HCT116 (cell line): Measurements from ENCODE around the gene AAR2. TPM values are rescaled to one million over a fixed set of nuclear protein-coding genes. Genes with fewer than 3 reads are reported as not detected.

Experiments
- ATAC-seq: fragments of 200-7000 bp; cut with Tn5 transposase; 2 replicates; pipeline ENCODE4 v1.9.1; 2020; ENCODE audit warnings: mild to moderate bottlenecking, moderate library complexity
- BruUV-seq: library from RNA; stranded (reverse); fragments of 400-500 nt; replicated peaks from 2 replicates; lab custom pipeline; 2021; lab: Mats Ljungman, UMichigan
- CTCF ChIA-PET: fragments of 300-600 bp; sonication (Branson Sonifier 250); formaldehyde crosslinking; loops from one replicate; lab custom pipeline; 2021; ENCODE audit warnings: antibody characterized with exemption; lab: Charles Lee
- POLR2A ChIA-PET: fragments of 300-600, 350-600 bp; sonication (Branson Sonifier 250); formaldehyde crosslinking; loops from one replicate; lab custom pipeline; 2021; ENCODE audit warnings: antibody characterized with exemption; lab: Charles Lee
- RAD21 ChIA-PET, 2 experiments: fragments of 300-600 bp; sonication (Branson Sonifier 250); formaldehyde crosslinking; loops; one replicate each; lab custom pipeline; 2023; ENCODE audit warnings: low total read pairs in 2 of 2; ENCODE audit not compliant: uncharacterized antibody in 2 of 2, unreplicated experiment in 2 of 2, low non-redundant PET in 1 of 2; lab: Charles Lee
- DNase-seq: peaks from one replicate; pipeline ENCODE4 v3.0.0-alpha.2; 2010; ENCODE audit warnings: low read depth, low spot score
- H2AFZ ChIP-seq: fragments of 200-600 bp; shearing (Covaris generic), sonication (generic); 2 replicates; pipeline ENCODE4 v1.6.1; 2017; ENCODE audit warnings: low read depth, mixed run types, mixed read lengths, antibody characterized with exemption, low read length; ENCODE audit not compliant: poor library complexity, severe bottlenecking
- H3K27ac ChIP-seq: 2 replicates; pipeline ENCODE4 v1.5.1; 2012; ENCODE audit warnings: low read depth, low read length
- H3K27me3 ChIP-seq: fragments of 200-600 bp; sonication (generic); 2 replicates; pipeline ENCODE4 v1.6.1; 2016; ENCODE audit warnings: mixed run types, low read length, mixed read lengths; ENCODE audit not compliant: insufficient read depth
- H3K36me3 ChIP-seq, 2 experiments: fragments of 200-500 bp in 1 of 2; fragments of 200-600 bp in 1 of 2; sonication (Bioruptor generic) in 1 of 2; sonication (generic) in 1 of 2; 2 replicates each; pipeline versions ENCODE4 v1.5.1 to v1.6.1; 2014 to 2016; ENCODE audit warnings: low read length in 2 of 2, inconsistent platforms in 1 of 2, mixed read lengths in 1 of 2, mixed run types in 1 of 2; ENCODE audit not compliant: insufficient read depth in 2 of 2, control insufficient read depth in 1 of 2
- H3K4me1 ChIP-seq, 2 experiments: fragments of 200-600 bp in 1 of 2; sonication (generic) in 1 of 2; 2 replicates each; pipeline versions ENCODE4 v1.5.1 to v1.6.1; 2012 to 2017; ENCODE audit warnings: low read length in 2 of 2, inconsistent platforms in 1 of 2, mild to moderate bottlenecking in 1 of 2, mixed read lengths in 1 of 2, mixed run types in 1 of 2, moderate library complexity in 1 of 2; ENCODE audit not compliant: insufficient read depth in 2 of 2, control insufficient read depth in 1 of 2
- H3K4me2 ChIP-seq: fragments of 200-600 bp; sonication (generic); 2 replicates; pipeline ENCODE4 v1.6.1; 2017; ENCODE audit warnings: mixed run types, low read length, mixed read lengths
- H3K4me3 ChIP-seq, 2 experiments: fragments of 200-600 bp in 1 of 2; sonication (generic) in 1 of 2; replicated peaks in 1 of 2; 2 replicates each; pipeline ENCODE4 v1.5.1; 2011 to 2016; ENCODE audit warnings: low read length in 2 of 2, control low read depth in 1 of 2, low read depth in 1 of 2, mild to moderate bottlenecking in 1 of 2, mixed read lengths in 1 of 2, mixed run types in 1 of 2
- H3K79me2 ChIP-seq: fragments of 200-600 bp; sonication (generic); 2 replicates; pipeline ENCODE4 v1.6.1; 2017; ENCODE audit warnings: mild to moderate bottlenecking, mixed run types, low read length, moderate library complexity, mixed read lengths; ENCODE audit not compliant: insufficient read depth
- H3K9ac ChIP-seq: fragments of 200-600 bp; sonication (generic); 2 replicates; pipeline ENCODE4 v1.6.1; 2016; ENCODE audit warnings: low read length, mixed read lengths
- H3K9me2 ChIP-seq: fragments of 200-600 bp; sonication (generic), shearing (Covaris generic); 2 replicates; pipeline ENCODE4 v1.6.1; 2017; ENCODE audit warnings: mixed run types, mild to moderate bottlenecking, moderate library complexity; ENCODE audit not compliant: insufficient read depth
- H3K9me3 ChIP-seq, 2 experiments: fragments of 200-500 bp in 1 of 2; fragments of 200-600 bp in 1 of 2; sonication (Bioruptor generic) in 1 of 2; sonication (generic) in 1 of 2; 2 replicates each; pipeline ENCODE4 v1.6.1; 2014 to 2017; ENCODE audit warnings: low read length in 2 of 2, mixed read lengths in 2 of 2, inconsistent platforms in 1 of 2, low read depth in 1 of 2, mild to moderate bottlenecking in 1 of 2, mixed run types in 1 of 2, moderate library complexity in 1 of 2; ENCODE audit not compliant: control insufficient read depth in 1 of 2, insufficient read depth in 1 of 2
- H4K20me1 ChIP-seq: fragments of 200-600 bp; sonication (generic), shearing (Covaris generic); 2 replicates; pipeline ENCODE4 v1.6.1; 2017; ENCODE audit warnings: mixed run types, mild to moderate bottlenecking, moderate library complexity; ENCODE audit not compliant: insufficient read depth
- EGR1 ChIP-seq: IDR thresholded peaks from 2 replicates; pipeline ENCODE4 v1.6.1; 2012; ENCODE audit warnings: low read depth
- ELF1 ChIP-seq: IDR thresholded peaks from 2 replicates; pipeline ENCODE4 v1.6.1; 2012; ENCODE audit warnings: low read depth, borderline replicate concordance
- EZH2 ChIP-seq: fragments of 200-600 bp; sonication (generic); IDR thresholded peaks from 2 replicates; pipeline ENCODE4 v1.6.1; 2017; ENCODE audit warnings: antibody characterized with exemption, mixed run types
- FOSL1 ChIP-seq: IDR thresholded peaks from 2 replicates; pipeline ENCODE4 v1.6.1; 2012; ENCODE audit warnings: low read depth
- POLR2AphosphoS5 ChIP-seq: IDR thresholded peaks from 2 replicates; pipeline ENCODE4 v1.6.1; 2011; ENCODE audit warnings: mild to moderate bottlenecking, low read depth, low read length, moderate library complexity
- SRF ChIP-seq: IDR thresholded peaks from 2 replicates; pipeline ENCODE4 v1.6.1; 2012; ENCODE audit warnings: low read depth
- ZFX ChIP-seq: fragments of 450-650 bp; IDR thresholded peaks from 2 replicates; pipeline ENCODE4 v1.6.1; 2017
- intact Hi-C: fragments of 100-400 bp; cut with micrococcal nuclease; formaldehyde crosslinking; loops from 2 replicates; pipeline ENCODE4 v1.10.0; 2022
- total RNA-seq: library from RNA; stranded (reverse); gene quantifications from one replicate; pipeline ENCODE4 v1.2.1, GENCODE V29; 2021; ENCODE audit not compliant: unreplicated experiment
- TF ChIP-seq, protein P1 (sequence below): IDR thresholded peaks from 2 replicates; pipeline ENCODE4 v1.6.1; 2011; ENCODE audit warnings: mild to moderate bottlenecking, low read length, moderate library complexity; ENCODE audit not compliant: insufficient replicate concordance; ENCODE audit errors: extremely low read depth
- TF ChIP-seq, protein P2 (sequence below): IDR thresholded peaks from 2 replicates; pipeline ENCODE4 v1.6.1; 2012

AAR2 gene
- total RNA-seq, 1 experiment from 2014 or later = 23.3 TPM

DNA sequence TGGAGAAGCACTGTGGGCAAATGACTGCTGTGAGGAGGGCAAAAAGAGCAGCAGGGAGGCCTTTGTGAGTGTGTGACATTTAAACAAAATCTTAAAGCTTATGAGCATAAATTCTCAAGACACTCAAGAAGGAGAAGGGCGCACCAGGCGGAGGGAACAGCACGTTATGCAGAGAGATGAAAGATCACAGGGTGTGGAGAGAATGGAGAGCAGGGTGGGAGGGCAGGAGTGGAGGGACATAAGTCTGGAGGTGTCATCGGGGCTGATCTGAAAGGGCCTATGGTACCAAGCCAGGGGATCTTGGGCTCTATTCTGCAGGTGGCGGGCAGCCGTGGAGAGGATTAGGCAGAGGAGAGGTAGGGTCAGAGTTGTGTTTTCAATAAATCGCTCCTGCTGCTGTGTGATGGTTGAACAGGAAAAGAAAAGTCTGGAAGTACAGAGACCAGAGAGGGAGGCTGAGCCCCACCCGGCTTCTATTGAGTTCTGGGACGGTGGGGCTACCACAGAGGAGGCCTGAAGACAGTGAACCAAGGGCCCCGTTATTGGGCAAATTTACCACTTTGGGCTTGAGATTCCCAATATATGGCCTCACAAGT is 45.6 kb downstream of the AAR2 start:
- no peak overlapping the region for H3K27ac ChIP-seq
- no peak overlapping the region for H3K4me3 ChIP-seq
- no peak overlapping the region for H3K9ac ChIP-seq
- H3K4me1 ChIP-seq = no peaks in the 10 kb centered on the region
- no peak for ATAC-seq
- RAD21 ChIA-PET = no interaction called here
- no peak overlapping the region for H3K4me2 ChIP-seq
- no peaks in the 10 kb centered on the region for H3K9me3 ChIP-seq
- TF ChIP-seq SRF = no peak
- TF ChIP-seq FOSL1 = no peak
- TF ChIP-seq, protein P1, sequence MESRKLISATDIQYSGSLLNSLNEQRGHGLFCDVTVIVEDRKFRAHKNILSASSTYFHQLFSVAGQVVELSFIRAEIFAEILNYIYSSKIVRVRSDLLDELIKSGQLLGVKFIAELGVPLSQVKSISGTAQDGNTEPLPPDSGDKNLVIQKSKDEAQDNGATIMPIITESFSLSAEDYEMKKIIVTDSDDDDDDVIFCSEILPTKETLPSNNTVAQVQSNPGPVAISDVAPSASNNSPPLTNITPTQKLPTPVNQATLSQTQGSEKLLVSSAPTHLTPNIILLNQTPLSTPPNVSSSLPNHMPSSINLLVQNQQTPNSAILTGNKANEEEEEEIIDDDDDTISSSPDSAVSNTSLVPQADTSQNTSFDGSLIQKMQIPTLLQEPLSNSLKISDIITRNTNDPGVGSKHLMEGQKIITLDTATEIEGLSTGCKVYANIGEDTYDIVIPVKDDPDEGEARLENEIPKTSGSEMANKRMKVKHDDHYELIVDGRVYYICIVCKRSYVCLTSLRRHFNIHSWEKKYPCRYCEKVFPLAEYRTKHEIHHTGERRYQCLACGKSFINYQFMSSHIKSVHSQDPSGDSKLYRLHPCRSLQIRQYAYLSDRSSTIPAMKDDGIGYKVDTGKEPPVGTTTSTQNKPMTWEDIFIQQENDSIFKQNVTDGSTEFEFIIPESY = no peak
- TF ChIP-seq, protein P2, sequence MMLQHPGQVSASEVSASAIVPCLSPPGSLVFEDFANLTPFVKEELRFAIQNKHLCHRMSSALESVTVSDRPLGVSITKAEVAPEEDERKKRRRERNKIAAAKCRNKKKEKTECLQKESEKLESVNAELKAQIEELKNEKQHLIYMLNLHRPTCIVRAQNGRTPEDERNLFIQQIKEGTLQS = no peak
- TF ChIP-seq EGR1 = no peak
- TF ChIP-seq EZH2 = no peak
- no peak for TF ChIP-seq ZFX
- no peak for TF ChIP-seq ELF1
- no peak for TF ChIP-seq POLR2AphosphoS5
- TF ChIP-seq, all 23 proteins: peak for 0
- BruUV-seq = no TSS peak
- intact Hi-C loops = no loop called here
- Histone ChIP-seq H3K27me3 (peaks cover 3% of the 10 kb centered on the region; the same call in 1 of the 2 replicates), H3K9me2 (no peaks in the 10 kb centered on the region), H4K20me1 (no peaks in the 10 kb centered on the region), H3K79me2 (no peaks in the 10 kb centered on the region), H3K36me3 (no peaks in the 10 kb centered on the region), H2AFZ (no peak overlapping the region)
- POLR2A ChIA-PET = no interaction called here
- no peak for DNase-seq
- CTCF ChIA-PET = no interaction called here
